Lower leg skin (tissue), 3 donors: ENCODE measurements around the gene MAPK12.

Experiments
- CTCF ChIP-seq, 3 donors: fragments of 450-650 bp; IDR thresholded peaks; one replicate each; pipeline ENCODE4 v1.5.1; 2016; ENCODE audit warnings: antibody characterized with exemption in 3 of 3, mild to moderate bottlenecking in 3 of 3, moderate library complexity in 2 of 3
- POLR2A ChIP-seq, 2 donors: fragments of 450-650 bp; IDR thresholded peaks; one replicate each; pipeline ENCODE4 v1.6.1; 2016 to 2017; ENCODE audit warnings: antibody characterized with exemption in 2 of 2, mild to moderate bottlenecking in 1 of 2, moderate library complexity in 1 of 2

- TF ChIP-seq CTCF (IDR thresholded peaks at IDR 0.05) (no peak), POLR2A (IDR thresholded peaks at IDR 0.05) (no peak)
Observed at GRCh38 chr22:50297510-50298265, 36.2 kb upstream of the MAPK12 start.
